Activated CD4-positive, alpha-beta T cell treated with anti-CD3 and anti-CD28 coated beads for 48 hours (primary cell): ENCODE measurements around the gene LHPP.

ENCODE experiments used
- DNase-seq: peaks from one replicate; pipeline ENCODE4 v3.0.0-alpha.2; 2020

Gene LHPP

GRCh38 chr10:124448696-124449169 lies 12.9 kb upstream of the LHPP start:
- DNase-seq: no peak

- no peak for DNase-seq
Observed at GRCh38 chr10:124449170-124450011, 12.2 kb upstream of the LHPP start.

- DNase-seq: peak; percentile 27
Observed at GRCh38 chr10:124450012-124450782, 11.4 kb upstream of the LHPP start, which contains the start of gene NKX1-2. Gene NKX1-2, minus strand, starts transcription at chr10:124450035. Its CDS starts 92 bp downstream, at chr10:124449943.

- no peak for DNase-seq
Observed at GRCh38 chr10:124450783-124451057, 10.9 kb upstream of the LHPP start.

- DNase-seq: no peak
Observed at GRCh38 chr10:124451276-124451675, 10.3 kb upstream of the LHPP start.

- DNase-seq: no peak
Observed at GRCh38 chr10:124453960-124454610, 7.5 kb upstream of the LHPP start.

- no peak for DNase-seq
Observed at GRCh38 chr10:124455441-124455840, 6.2 kb upstream of the LHPP start.

GRCh38 chr10:124458473-124458872 lies 3.1 kb upstream of the LHPP start:
- no peak for DNase-seq

- no peak for DNase-seq
Observed at GRCh38 chr10:124458889-124459288, 2.7 kb upstream of the LHPP start.

GRCh38 chr10:124459395-124459794 lies 2.2 kb upstream of the LHPP start:
- no peak for DNase-seq

- no peak for DNase-seq
Observed at GRCh38 chr10:124460144-124460543, 1.5 kb upstream of the LHPP start.

- no peak for DNase-seq
Observed at GRCh38 chr10:124462348-124462695, 699 bp downstream of the LHPP start.

GRCh38 chr10:124464028-124464965 lies 2.7 kb downstream of the LHPP start:
- no peak for DNase-seq

- DNase-seq: no peak
Observed at GRCh38 chr10:124465003-124465776, 3.6 kb downstream of the LHPP start.

- no peak for DNase-seq
Observed at GRCh38 chr10:124465777-124466488, 4.3 kb downstream of the LHPP start.

- no peak for DNase-seq
Observed at GRCh38 chr10:124467165-124467564, 5.5 kb downstream of the LHPP start.

- DNase-seq: no peak
Observed at GRCh38 chr10:124468624-124469023, 7.0 kb downstream of the LHPP start.

- no peak for DNase-seq
Observed at GRCh38 chr10:124469956-124470484, 8.4 kb downstream of the LHPP start.

GRCh38 chr10:124470544-124471434 lies 9.2 kb downstream of the LHPP start:
- DNase-seq: no peak

GRCh38 chr10:124472071-124472470 lies 10.4 kb downstream of the LHPP start:
- no peak for DNase-seq
